GM12878 (cell line): ENCODE measurements around the gene GNB5. TPM values are rescaled to one million over a fixed set of nuclear protein-coding genes. Genes with fewer than 3 reads are reported as not detected.

ENCODE experiments used
- BHLHE40 ChIP-seq, 2 experiments: fragments of 450-650 bp in 1 of 2; IDR thresholded peaks; 2 replicates each; pipeline ENCODE4 v1.6.1; 2011 to 2017; ENCODE audit warnings: low read depth in 2 of 2, borderline replicate concordance in 1 of 2, improper control_type of control experiment in 1 of 2, low read length in 1 of 2, mild to moderate bottlenecking in 1 of 2
- BRCA1 ChIP-seq: IDR thresholded peaks from 2 replicates; pipeline ENCODE4 v1.6.1; 2011; ENCODE audit warnings: low read depth, low read length, improper control_type of control experiment
- CBFB ChIP-seq: IDR thresholded peaks from 2 replicates; pipeline ENCODE4 v1.6.1; 2016; ENCODE audit warnings: antibody characterized with exemption, low read depth
- CREB1 ChIP-seq: IDR thresholded peaks from 2 replicates; pipeline ENCODE4 v1.6.1; 2012; ENCODE audit warnings: low read depth, mild to moderate bottlenecking, inconsistent platforms
- E2F8 ChIP-seq: fragments of 450-650 bp; IDR thresholded peaks from 2 replicates; pipeline ENCODE4 v1.6.1; 2018; ENCODE audit warnings: mild to moderate bottlenecking, low read depth, moderate library complexity; ENCODE audit not compliant: partially characterized antibody
- EGR1 ChIP-seq, 2 experiments: IDR thresholded peaks; 1 replicate in 1 of 2; 2 replicates in 1 of 2; pipeline ENCODE4 v1.6.1; 2011 to 2012; ENCODE audit warnings: low read depth in 2 of 2, low read length in 2 of 2, borderline replicate concordance in 1 of 2, mild to moderate bottlenecking in 1 of 2, moderate library complexity in 1 of 2
- JUND ChIP-seq: IDR thresholded peaks from 2 replicates; pipeline ENCODE4 v1.6.1; 2012; ENCODE audit warnings: low read depth, mild to moderate bottlenecking, low read length, improper control_type of control experiment, moderate library complexity
- NR2C2 ChIP-seq: IDR thresholded peaks from 2 replicates; pipeline ENCODE4 v1.6.1; 2011; ENCODE audit warnings: borderline replicate concordance, low read depth; ENCODE audit not compliant: control insufficient read depth, insufficient read length
- PAX5 ChIP-seq: IDR thresholded peaks from 2 replicates; pipeline ENCODE4 v1.6.1; 2011; ENCODE audit warnings: low read depth, low read length, borderline replicate concordance
- POLR2AphosphoS5 ChIP-seq: IDR thresholded peaks from 2 replicates; pipeline ENCODE4 v1.6.1; 2011; ENCODE audit warnings: mild to moderate bottlenecking, low read length, inconsistent platforms
- RAD21 ChIP-seq: IDR thresholded peaks from 2 replicates; pipeline ENCODE4 v1.6.1; 2011; ENCODE audit warnings: mild to moderate bottlenecking, low read depth, low read length, moderate library complexity; ENCODE audit not compliant: insufficient read depth
- RUNX3 ChIP-seq: IDR thresholded peaks from 2 replicates; pipeline ENCODE4 v1.6.1; 2012; ENCODE audit warnings: low read length, inconsistent platforms
- SIX5 ChIP-seq: IDR thresholded peaks from 2 replicates; pipeline ENCODE4 v1.6.1; 2011; ENCODE audit warnings: mild to moderate bottlenecking, low read depth, low read length, moderate library complexity; ENCODE audit not compliant: severe bottlenecking
- SMARCA5 ChIP-seq: fragments of 450-650 bp; IDR thresholded peaks from 2 replicates; pipeline ENCODE4 v1.6.1; 2017; ENCODE audit warnings: mild to moderate bottlenecking
- ZNF207 ChIP-seq: fragments of 450-650 bp; IDR thresholded peaks from 2 replicates; pipeline ENCODE4 v1.6.1; 2014; ENCODE audit warnings: antibody characterized with exemption, mild to moderate bottlenecking, borderline replicate concordance
- polyA plus RNA-seq, 11 experiments: library from polyadenylated mRNA; depleted of rRNA in 4 of 11; unstranded in 6 of 11; stranded (reverse) in 5 of 11; fragments of >200 nt; fragmentation: Nextera tagmentation in 4 of 11; fragmentation: Illumina TruSeq in 1 of 11; extraction: Ambion mirVana in 4 of 11; extraction: Trizol in 1 of 11; gene quantifications; 1 replicate in 1 of 11; 2 replicates in 10 of 11; pipeline versions ENCODE4 v1.2.1 to v1.2.3, GENCODE V29; 2011 to 2016; ENCODE audit warnings: inconsistent platforms in 2 of 11, missing spikeins in 2 of 11, low read depth in 1 of 11
- total RNA-seq, 4 experiments: library from RNA; depleted of rRNA in 3 of 4; stranded (reverse); fragments of >200 nt in 3 of 4; fragmentation: Illumina TruSeq in 1 of 4; extraction: Trizol in 1 of 4; gene quantifications; 2 replicates each; pipeline versions ENCODE4 v1.2.1 to v1.2.3, GENCODE V29; 2013 to 2021
- TF ChIP-seq, protein P1 (sequence below): fragments of 450-650 bp; IDR thresholded peaks from 2 replicates; pipeline ENCODE4 v1.6.1; 2016; ENCODE audit warnings: mild to moderate bottlenecking, moderate library complexity, borderline replicate concordance
- TF ChIP-seq, protein P2 (sequence below): fragments of 150-350 bp; IDR thresholded peaks from 2 replicates; pipeline ENCODE4 v1.6.1; 2016; ENCODE audit warnings: low read depth, low read length

The GNB5 gene
- total and polyA plus RNA-seq, 10 of the 15 experiments (the other 5 are each of a cell fraction or from before 2014, with no cell fraction given): 2.4 to 25.9 (median 15.2) TPM

DNA sequence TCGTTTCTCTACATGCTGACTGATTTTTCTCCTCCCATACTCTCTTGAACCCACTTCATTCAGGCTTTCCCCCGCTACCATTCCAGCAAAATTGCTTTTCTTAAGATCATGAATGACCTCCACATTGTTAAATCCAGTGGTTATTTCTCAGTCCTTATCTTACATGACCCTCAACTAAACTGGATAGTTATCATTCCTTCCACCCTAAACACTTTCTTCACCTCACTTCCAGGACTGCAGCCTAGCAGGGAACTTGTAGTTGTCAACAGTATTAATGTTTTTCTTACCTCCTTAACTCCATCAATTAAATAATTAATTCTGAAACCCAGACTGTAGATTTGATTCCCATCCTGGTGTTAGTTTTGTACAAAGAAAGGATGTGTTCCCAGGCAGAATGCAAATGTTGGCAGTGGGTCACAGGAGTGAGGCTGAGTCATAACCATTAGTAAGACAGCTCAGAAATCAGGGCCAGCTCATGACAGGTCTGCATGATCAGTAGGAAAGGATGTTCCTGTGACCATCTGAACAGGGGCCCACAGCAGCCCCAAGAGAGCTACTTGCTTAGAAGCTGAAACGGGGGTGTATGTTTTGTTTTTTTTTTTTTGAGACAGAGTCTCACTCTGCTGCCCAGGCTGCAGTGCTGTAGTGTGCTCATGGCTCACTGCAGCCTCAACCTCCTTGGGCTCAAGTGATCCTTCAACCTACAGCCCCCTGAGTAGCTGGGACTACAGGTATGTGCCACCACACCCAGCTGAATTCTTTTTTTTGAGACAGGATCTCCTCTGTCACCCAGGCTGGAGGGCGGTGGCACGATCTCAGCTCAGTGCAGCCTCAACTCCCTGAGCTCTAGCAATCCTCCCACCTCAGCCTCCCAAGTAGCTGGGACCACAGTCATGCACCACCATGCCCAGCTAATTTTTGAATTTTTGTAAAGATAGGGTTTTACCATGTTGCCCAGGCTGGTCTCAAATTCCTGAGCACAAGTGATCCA is 87.7 kb downstream of the GNB5 start (continued):
- TF ChIP-seq SMARCA5: 0 out of 2 replicates have a peak, but pooled peaks have one; percentile 51
- peak; percentile 66 for TF ChIP-seq RUNX3
- TF ChIP-seq CREB1: no peak
- peak; percentile 78 for TF ChIP-seq POLR2AphosphoS5
- peak; percentile 64 to 72; a peak in 3 of 4 replicates for TF ChIP-seq BHLHE40 (IDR thresholded peaks at IDR 0.05; ENCODE audit: borderline replicate concordance in 1 of 2, low read depth in 2 of 2, low read length in 1 of 2)
- TF ChIP-seq NR2C2: no peak
- TF ChIP-seq BRCA1: no peak
- no peak for TF ChIP-seq EGR1 (IDR thresholded peaks at IDR 0.05; ENCODE audit: borderline replicate concordance in 1 of 2, low read depth in 2 of 2, low read length in 2 of 2)
- TF ChIP-seq, protein P1, sequence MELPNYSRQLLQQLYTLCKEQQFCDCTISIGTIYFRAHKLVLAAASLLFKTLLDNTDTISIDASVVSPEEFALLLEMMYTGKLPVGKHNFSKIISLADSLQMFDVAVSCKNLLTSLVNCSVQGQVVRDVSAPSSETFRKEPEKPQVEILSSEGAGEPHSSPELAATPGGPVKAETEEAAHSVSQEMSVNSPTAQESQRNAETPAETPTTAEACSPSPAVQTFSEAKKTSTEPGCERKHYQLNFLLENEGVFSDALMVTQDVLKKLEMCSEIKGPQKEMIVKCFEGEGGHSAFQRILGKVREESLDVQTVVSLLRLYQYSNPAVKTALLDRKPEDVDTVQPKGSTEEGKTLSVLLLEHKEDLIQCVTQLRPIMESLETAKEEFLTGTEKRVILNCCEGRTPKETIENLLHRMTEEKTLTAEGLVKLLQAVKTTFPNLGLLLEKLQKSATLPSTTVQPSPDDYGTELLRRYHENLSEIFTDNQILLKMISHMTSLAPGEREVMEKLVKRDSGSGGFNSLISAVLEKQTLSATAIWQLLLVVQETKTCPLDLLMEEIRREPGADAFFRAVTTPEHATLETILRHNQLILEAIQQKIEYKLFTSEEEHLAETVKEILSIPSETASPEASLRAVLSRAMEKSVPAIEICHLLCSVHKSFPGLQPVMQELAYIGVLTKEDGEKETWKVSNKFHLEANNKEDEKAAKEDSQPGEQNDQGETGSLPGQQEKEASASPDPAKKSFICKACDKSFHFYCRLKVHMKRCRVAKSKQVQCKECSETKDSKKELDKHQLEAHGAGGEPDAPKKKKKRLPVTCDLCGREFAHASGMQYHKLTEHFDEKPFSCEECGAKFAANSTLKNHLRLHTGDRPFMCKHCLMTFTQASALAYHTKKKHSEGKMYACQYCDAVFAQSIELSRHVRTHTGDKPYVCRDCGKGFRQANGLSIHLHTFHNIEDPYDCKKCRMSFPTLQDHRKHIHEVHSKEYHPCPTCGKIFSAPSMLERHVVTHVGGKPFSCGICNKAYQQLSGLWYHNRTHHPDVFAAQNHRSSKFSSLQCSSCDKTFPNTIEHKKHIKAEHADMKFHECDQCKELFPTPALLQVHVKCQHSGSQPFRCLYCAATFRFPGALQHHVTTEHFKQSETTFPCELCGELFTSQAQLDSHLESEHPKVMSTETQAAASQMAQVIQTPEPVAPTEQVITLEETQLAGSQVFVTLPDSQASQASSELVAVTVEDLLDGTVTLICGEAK: no peak
- TF ChIP-seq SIX5: no peak
- TF ChIP-seq, protein P2, sequence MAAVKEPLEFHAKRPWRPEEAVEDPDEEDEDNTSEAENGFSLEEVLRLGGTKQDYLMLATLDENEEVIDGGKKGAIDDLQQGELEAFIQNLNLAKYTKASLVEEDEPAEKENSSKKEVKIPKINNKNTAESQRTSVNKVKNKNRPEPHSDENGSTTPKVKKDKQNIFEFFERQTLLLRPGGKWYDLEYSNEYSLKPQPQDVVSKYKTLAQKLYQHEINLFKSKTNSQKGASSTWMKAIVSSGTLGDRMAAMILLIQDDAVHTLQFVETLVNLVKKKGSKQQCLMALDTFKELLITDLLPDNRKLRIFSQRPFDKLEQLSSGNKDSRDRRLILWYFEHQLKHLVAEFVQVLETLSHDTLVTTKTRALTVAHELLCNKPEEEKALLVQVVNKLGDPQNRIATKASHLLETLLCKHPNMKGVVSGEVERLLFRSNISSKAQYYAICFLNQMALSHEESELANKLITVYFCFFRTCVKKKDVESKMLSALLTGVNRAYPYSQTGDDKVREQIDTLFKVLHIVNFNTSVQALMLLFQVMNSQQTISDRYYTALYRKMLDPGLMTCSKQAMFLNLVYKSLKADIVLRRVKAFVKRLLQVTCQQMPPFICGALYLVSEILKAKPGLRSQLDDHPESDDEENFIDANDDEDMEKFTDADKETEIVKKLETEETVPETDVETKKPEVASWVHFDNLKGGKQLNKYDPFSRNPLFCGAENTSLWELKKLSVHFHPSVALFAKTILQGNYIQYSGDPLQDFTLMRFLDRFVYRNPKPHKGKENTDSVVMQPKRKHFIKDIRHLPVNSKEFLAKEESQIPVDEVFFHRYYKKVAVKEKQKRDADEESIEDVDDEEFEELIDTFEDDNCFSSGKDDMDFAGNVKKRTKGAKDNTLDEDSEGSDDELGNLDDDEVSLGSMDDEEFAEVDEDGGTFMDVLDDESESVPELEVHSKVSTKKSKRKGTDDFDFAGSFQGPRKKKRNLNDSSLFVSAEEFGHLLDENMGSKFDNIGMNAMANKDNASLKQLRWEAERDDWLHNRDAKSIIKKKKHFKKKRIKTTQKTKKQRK: no peak
- TF ChIP-seq E2F8: no peak
- TF ChIP-seq JUND: peak; percentile 68; the same call in 1 of the 2 replicates
- no peak for TF ChIP-seq ZNF207
- 0 out of 2 replicates have a peak, but pooled peaks have one; percentile 58 for TF ChIP-seq PAX5
- peak; percentile 31; the same call in 1 of the 2 replicates for TF ChIP-seq RAD21
- peak; percentile 28; the same call in 1 of the 2 replicates for TF ChIP-seq CBFB
